Caco-2 (cell line): ENCODE results near the gene ATP10D. TPM values are rescaled to one million over a fixed set of nuclear protein-coding genes. Genes with fewer than 3 reads are reported as not detected.

Source experiments
- BruUV-seq: library from RNA; stranded (reverse); fragments of 400-500 nt; replicated peaks from 2 replicates; lab custom pipeline; 2021; lab: Mats Ljungman, UMichigan
- CTCF ChIA-PET: fragments of 300-600 bp; sonication (Branson Sonifier 250); formaldehyde crosslinking; loops from one replicate; lab custom pipeline; 2022; ENCODE audit warnings: antibody characterized with exemption; lab: Charles Lee
- POLR2A ChIA-PET: fragments of 300-600 bp; sonication (Branson Sonifier 250); formaldehyde crosslinking; loops from one replicate; lab custom pipeline; 2022; ENCODE audit warnings: antibody characterized with exemption; lab: Charles Lee
- DNase-seq, 2 experiments: peaks; one replicate each; pipeline versions ENCODE4 v3.0.0 to v3.0.0-alpha.2; 2020 to 2022
- H3K27me3 ChIP-seq: replicated peaks from 2 replicates; pipeline ENCODE4 v1.6.0; 2011; ENCODE audit warnings: low read length; ENCODE audit not compliant: control insufficient read depth, insufficient read depth
- H3K36me3 ChIP-seq: 2 replicates; pipeline ENCODE4 v1.5.1; 2011; ENCODE audit warnings: low read length; ENCODE audit not compliant: control insufficient read depth, insufficient read depth
- H3K4me1 ChIP-seq: fragments of 250-450 bp; sonication (Bioruptor Pico); 2 replicates; pipeline ENCODE4 v1.5.1; 2020; ENCODE audit warnings: mild to moderate bottlenecking
- H3K4me3 ChIP-seq: 2 replicates; pipeline ENCODE4 v1.5.1; 2011; ENCODE audit warnings: low read depth, mild to moderate bottlenecking, control low read depth, low read length
- H3K9me3 ChIP-seq: fragments of 250-450 bp; sonication (Bioruptor Pico); 2 replicates; pipeline ENCODE4 v1.5.1; 2020; ENCODE audit warnings: mild to moderate bottlenecking, moderate library complexity
- H3K27ac Mint-ChIP-seq: one replicate; pipeline ENCODE4 v1.8.0; 2022; ENCODE audit warnings: mixed read lengths; ENCODE audit not compliant: unreplicated experiment
- H3K27me3 Mint-ChIP-seq: one replicate; pipeline ENCODE4 v1.8.0; 2022; ENCODE audit warnings: mixed read lengths; ENCODE audit not compliant: insufficient read depth, unreplicated experiment
- H3K36me3 Mint-ChIP-seq: one replicate; pipeline ENCODE4 v1.8.0; 2022; ENCODE audit warnings: mild to moderate bottlenecking, mixed read lengths; ENCODE audit not compliant: insufficient read depth, unreplicated experiment
- H3K4me1 Mint-ChIP-seq: one replicate; pipeline ENCODE4 v1.8.0; 2022; ENCODE audit warnings: low read depth, mixed read lengths; ENCODE audit not compliant: unreplicated experiment
- H3K4me3 Mint-ChIP-seq: one replicate; pipeline ENCODE4 v1.8.0; 2022; ENCODE audit warnings: mild to moderate bottlenecking, moderate library complexity, mixed read lengths; ENCODE audit not compliant: unreplicated experiment
- H3K9me3 Mint-ChIP-seq: one replicate; pipeline ENCODE4 v1.8.0; 2022; ENCODE audit warnings: mixed read lengths; ENCODE audit not compliant: unreplicated experiment
- CTCF ChIP-seq, 2 experiments: fragments of 200-600 bp in 1 of 2; IDR thresholded peaks; 1 replicate in 1 of 2; 2 replicates in 1 of 2; pipeline versions ENCODE4 v1.5.1 to v1.8.0; 2011 to 2022; ENCODE audit warnings: antibody characterized with exemption in 1 of 2, control low read depth in 1 of 2, inconsistent platforms in 1 of 2, low read depth in 1 of 2, low read length in 1 of 2, mild to moderate bottlenecking in 1 of 2, moderate library complexity in 1 of 2; ENCODE audit not compliant: insufficient read depth in 1 of 2, severe bottlenecking in 1 of 2, unreplicated experiment in 1 of 2
- intact Hi-C: fragments of 100-400 bp; cut with micrococcal nuclease; formaldehyde crosslinking; loops from one replicate; pipeline ENCODE4 v1.10.0; 2022; ENCODE audit not compliant: unreplicated experiment
- total RNA-seq: library from RNA; stranded (reverse); gene quantifications from 2 replicates; pipeline ENCODE4 v1.2.3, GENCODE V29; 2022

Gene ATP10D
- total RNA-seq, 1 experiment from 2014 or later = 44.5 TPM

DNA sequence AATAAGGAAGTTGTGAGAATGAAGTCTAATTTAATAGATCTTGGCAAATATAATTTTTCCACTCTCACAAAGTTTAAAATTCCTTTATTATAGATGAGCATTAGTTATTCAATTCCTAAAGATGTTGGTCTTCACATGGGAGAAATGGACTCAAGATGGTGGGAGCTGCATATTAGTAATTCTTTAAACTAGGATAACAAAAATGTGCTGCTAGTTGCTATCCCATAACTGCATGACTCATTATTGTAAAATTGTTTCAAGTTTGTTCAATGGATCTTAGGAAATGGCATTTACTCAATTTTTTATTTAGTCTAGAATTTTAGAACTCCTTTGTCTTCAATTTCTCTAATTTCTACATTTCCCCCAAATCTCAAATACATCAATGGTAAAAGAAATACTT lies 155.8 kb downstream of the ATP10D start:
- no peak for DNase-seq
- intact Hi-C loops = no loop called here
- BruUV-seq = no TSS peak
- Histone ChIP-seq H3K9me3 (no peaks in the 10 kb centered on the region), H3K36me3 (no peaks in the 10 kb centered on the region), H3K27me3 (no peaks in the 10 kb centered on the region), H3K4me3 (no peak overlapping the region), H3K4me1 (no peaks in the 10 kb centered on the region)
- no peaks in the 10 kb centered on the region for H3K4me1 Mint-ChIP-seq
- H3K27me3 Mint-ChIP-seq = peaks cover 3% of the 10 kb centered on the region
- TF ChIP-seq CTCF (IDR thresholded peaks at IDR 0.05; ENCODE audit: insufficient read depth in 1 of 2, low read depth in 1 of 2, low read length in 1 of 2, severe bottlenecking in 1 of 2, unreplicated experiment in 1 of 2) = no peak
- no peak overlapping the region for H3K4me3 Mint-ChIP-seq
- peaks cover 13% of the 10 kb centered on the region for H3K9me3 Mint-ChIP-seq
- no peaks in the 10 kb centered on the region for H3K36me3 Mint-ChIP-seq
- H3K27ac Mint-ChIP-seq = no peak overlapping the region
- CTCF ChIA-PET = no interaction called here
- POLR2A ChIA-PET = no interaction called here

DNA sequence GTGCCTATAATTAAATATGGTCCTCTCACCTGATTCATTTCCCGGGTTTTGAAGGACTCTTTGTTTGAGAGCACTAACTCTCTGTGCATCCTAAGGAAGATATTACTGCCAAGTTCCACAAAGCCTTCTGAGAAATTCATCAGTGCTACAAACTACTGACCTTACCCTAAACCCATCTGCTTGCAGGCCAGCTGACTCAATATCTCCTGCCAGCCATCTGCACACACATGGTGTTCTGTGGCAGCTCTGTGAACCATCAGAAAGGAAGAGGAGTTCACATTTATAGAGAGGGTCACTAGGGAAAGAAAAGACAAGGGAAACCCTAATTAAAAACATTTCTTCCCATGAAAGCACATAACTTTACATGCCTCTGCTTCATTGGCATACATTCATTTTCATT lies 156.7 kb downstream of the ATP10D start:
- Mint-ChIP-seq H3K36me3 (no peaks in the 10 kb centered on the region), H3K27me3 (no peaks in the 10 kb centered on the region), H3K27ac (no peak overlapping the region), H3K9me3 (peaks cover 7% of the 10 kb centered on the region), H3K4me1 (no peaks in the 10 kb centered on the region), H3K4me3 (no peak overlapping the region)
- no peaks in the 10 kb centered on the region for H3K9me3 ChIP-seq
- ChIA-PET POLR2A (no interaction called here), CTCF (no interaction called here)
- H3K27me3 ChIP-seq = no peaks in the 10 kb centered on the region
- no peak overlapping the region for H3K4me3 ChIP-seq
- no peaks in the 10 kb centered on the region for H3K4me1 ChIP-seq
- BruUV-seq = no TSS peak
- no peak for DNase-seq
- TF ChIP-seq CTCF (IDR thresholded peaks at IDR 0.05; ENCODE audit: insufficient read depth in 1 of 2, low read depth in 1 of 2, low read length in 1 of 2, severe bottlenecking in 1 of 2, unreplicated experiment in 1 of 2) = no peak
- intact Hi-C loops = no loop called here
- H3K36me3 ChIP-seq = no peaks in the 10 kb centered on the region

GRCh38 chr4:47642191-47642830 lies 157.2 kb downstream of the ATP10D start:
- H3K4me3 Mint-ChIP-seq = no peak overlapping the region
- H3K4me1 Mint-ChIP-seq = no peaks in the 10 kb centered on the region
- H3K36me3 Mint-ChIP-seq = no peaks in the 10 kb centered on the region
- Histone ChIP-seq H3K27me3 (no peaks in the 10 kb centered on the region), H3K4me1 (no peaks in the 10 kb centered on the region), H3K9me3 (no peaks in the 10 kb centered on the region), H3K36me3 (no peaks in the 10 kb centered on the region), H3K4me3 (no peak overlapping the region)
- no peak overlapping the region for H3K27ac Mint-ChIP-seq
- no peak for DNase-seq
- no peak for TF ChIP-seq CTCF (IDR thresholded peaks at IDR 0.05; ENCODE audit: insufficient read depth in 1 of 2, low read depth in 1 of 2, low read length in 1 of 2, severe bottlenecking in 1 of 2, unreplicated experiment in 1 of 2)
- no peaks in the 10 kb centered on the region for H3K27me3 Mint-ChIP-seq
- intact Hi-C loops = no loop called here
- no TSS peak for BruUV-seq
- CTCF ChIA-PET = no interaction called here
- H3K9me3 Mint-ChIP-seq = peaks cover 2% of the 10 kb centered on the region
- POLR2A ChIA-PET = no interaction called here

Other genes with a start within 250 kb of the ATP10D start
- gene COMMD8, start 21.6 kb upstream of the ATP10D start, total RNA-seq = 34.9 and 38.8 TPM in 2 replicates